Measurements from ENCODE around the gene VAV2. TPM values are rescaled to one million over a fixed set of nuclear protein-coding genes. Genes with fewer than 3 reads are reported as not detected.

The VAV2 gene
- total RNA-seq, 3 donors from 2014 or later (not counting 1 experiment from before 2014, with no cell fraction given): 3.9 to 5.1 (median 4.8) TPM

- Mint-ChIP-seq H3K4me3 (no peak overlapping the region), H3K27ac (no peak overlapping the region), H3K27me3 (ENCODE audit: low read depth in 2 of 2) (no peaks in the 10 kb centered on the region), H3K36me3 (peaks cover 10% of the 10 kb centered on the region), H3K9me3 (peaks cover 2 to 3% of the 10 kb centered on the region in 2 donors), H3K4me1 (no peaks in the 10 kb centered on the region)
- no peak for TF ChIP-seq CTCF (IDR thresholded peaks at IDR 0.05)
- no peak for DNase-seq
- no peak overlapping the region for H3K27ac ChIP-seq (ENCODE audit: low read length)
- intact Hi-C loops (cut with micrococcal nuclease): no loop called here
- H3K9me3 ChIP-seq (ENCODE audit: control insufficient read depth, insufficient read depth, low read length): peaks cover 4% of the 10 kb centered on the region
- H3K27me3 ChIP-seq (ENCODE audit: control insufficient read depth, insufficient read depth, low read length): no peaks in the 10 kb centered on the region
- no peak for ATAC-seq
- no peaks in the 10 kb centered on the region for H3K36me3 ChIP-seq (ENCODE audit: control insufficient read depth, insufficient read depth, low read length)
- WGBS (ENCODE audit: insufficient coverage): 74% methylated on average over 18 of the region's 18 CpGs
- H3K4me3 ChIP-seq (ENCODE audit: low read length): no peak overlapping the region
- peaks cover 51% of the 10 kb centered on the region for H3K4me1 ChIP-seq (ENCODE audit: control insufficient read depth, insufficient read depth, low read length)
Measured at GRCh38 chr9:133961226-133962165, 30.6 kb downstream of the VAV2 start.

DNA sequence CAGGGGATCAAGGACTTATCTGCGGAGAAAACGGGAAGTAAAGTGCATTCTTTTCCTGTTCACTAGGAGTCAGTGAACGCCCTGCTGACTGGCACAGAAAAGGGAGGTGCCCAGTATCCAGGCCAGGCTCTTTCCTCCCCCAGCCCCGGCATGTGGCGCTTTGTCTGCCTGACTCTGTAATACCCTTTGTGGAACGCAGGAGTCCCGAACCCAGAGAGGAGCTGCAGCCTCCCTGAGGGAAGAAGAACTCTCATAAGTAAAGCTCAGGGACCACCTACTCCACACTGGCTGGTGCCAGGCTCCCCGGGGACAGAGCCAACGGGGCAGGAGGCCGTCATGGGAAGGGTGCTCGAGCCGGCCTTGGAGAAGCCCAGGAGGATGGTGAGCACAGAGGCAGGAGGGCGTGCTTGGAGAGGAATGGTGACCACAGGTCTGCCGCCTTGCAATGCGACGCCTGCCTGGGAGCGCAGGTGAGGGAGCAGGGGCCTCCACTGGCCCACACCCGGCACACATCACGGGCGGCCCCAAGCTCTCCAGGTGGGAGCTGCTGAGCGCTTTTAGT, 31.5 kb downstream of the VAV2 start:
- DNase-seq: no peak
- TF ChIP-seq CTCF (IDR thresholded peaks at IDR 0.05): no peak
- no peaks in the 10 kb centered on the region for H3K36me3 ChIP-seq (ENCODE audit: control insufficient read depth, insufficient read depth, low read length)
- Mint-ChIP-seq H3K4me3 (no peak overlapping the region), H3K9me3 (peaks cover 2 to 3% of the 10 kb centered on the region in 2 donors), H3K27ac (no peak overlapping the region), H3K36me3 (peaks cover 10% of the 10 kb centered on the region), H3K4me1 (peaks cover 0 to 8% of the 10 kb centered on the region in 2 donors), H3K27me3 (ENCODE audit: low read depth in 2 of 2) (no peaks in the 10 kb centered on the region)
- H3K4me3 ChIP-seq (ENCODE audit: low read length): no peak overlapping the region
- WGBS (ENCODE audit: insufficient coverage): 73% methylated on average over 21 of the region's 21 CpGs
- ATAC-seq: no peak
- no peaks in the 10 kb centered on the region for H3K27me3 ChIP-seq (ENCODE audit: control insufficient read depth, insufficient read depth, low read length)
- peaks cover 59% of the 10 kb centered on the region for H3K4me1 ChIP-seq (ENCODE audit: control insufficient read depth, insufficient read depth, low read length)
- no peak overlapping the region for H3K27ac ChIP-seq (ENCODE audit: low read length)
- H3K9me3 ChIP-seq (ENCODE audit: control insufficient read depth, insufficient read depth, low read length): peaks cover 4% of the 10 kb centered on the region
- intact Hi-C loops (cut with micrococcal nuclease): no loop called here

GRCh38 chr9:133959966-133960567, 32.1 kb downstream of the VAV2 start:
- H3K4me3 Mint-ChIP-seq: no peak overlapping the region
- H3K4me1 Mint-ChIP-seq: peaks cover 0 to 9% of the 10 kb centered on the region in 2 donors
- peaks cover 2 to 3% of the 10 kb centered on the region in 2 donors for H3K9me3 Mint-ChIP-seq
- 87% methylated on average over 19 of the region's 19 CpGs for WGBS (ENCODE audit: insufficient coverage)
- peaks cover 60% of the 10 kb centered on the region for H3K4me1 ChIP-seq (ENCODE audit: control insufficient read depth, insufficient read depth, low read length)
- no peak overlapping the region for H3K4me3 ChIP-seq (ENCODE audit: low read length)
- H3K27ac Mint-ChIP-seq: no peak overlapping the region
- no peaks in the 10 kb centered on the region for H3K36me3 ChIP-seq (ENCODE audit: control insufficient read depth, insufficient read depth, low read length)
- no peaks in the 10 kb centered on the region for H3K27me3 Mint-ChIP-seq (ENCODE audit: low read depth in 2 of 2)
- ATAC-seq (no peak), DNase-seq (no peak)
- H3K27ac ChIP-seq (ENCODE audit: low read length): no peak overlapping the region
- peaks cover 10% of the 10 kb centered on the region for H3K36me3 Mint-ChIP-seq
- peaks cover 4% of the 10 kb centered on the region for H3K9me3 ChIP-seq (ENCODE audit: control insufficient read depth, insufficient read depth, low read length)
- TF ChIP-seq CTCF (IDR thresholded peaks at IDR 0.05): no peak
- intact Hi-C loops (cut with micrococcal nuclease): no loop called here
- no peaks in the 10 kb centered on the region for H3K27me3 ChIP-seq (ENCODE audit: control insufficient read depth, insufficient read depth, low read length)
